WTC11 (cell line): ENCODE data around the gene DDX25.

Experiments used
- ELF4 ChIP-seq: sonication (generic); formaldehyde crosslinking; IDR thresholded peaks from 2 replicates; pipeline ENCODE4 v1.8.1; 2022; ENCODE audit warnings: low read depth, mild to moderate bottlenecking, moderate library complexity, missing genetic modification reagents
- FOXK1 ChIP-seq: sonication (generic); formaldehyde crosslinking; IDR thresholded peaks from 2 replicates; pipeline ENCODE4 v1.8.0; 2022; ENCODE audit warnings: mild to moderate bottlenecking, moderate library complexity, missing genetic modification reagents
- KAT7 ChIP-seq: sonication (generic); formaldehyde crosslinking; IDR thresholded peaks from 2 replicates; pipeline ENCODE4 v1.8.1; 2023; ENCODE audit warnings: missing genetic modification reagents, mild to moderate bottlenecking, borderline replicate concordance
- MYBL2 ChIP-seq: sonication (generic); formaldehyde crosslinking; IDR thresholded peaks from 2 replicates; pipeline ENCODE4 v1.8.1; 2023; ENCODE audit warnings: mild to moderate bottlenecking, moderate library complexity, missing genetic modification reagents
- SMAD3 ChIP-seq: sonication (generic); formaldehyde crosslinking; IDR thresholded peaks from 2 replicates; pipeline ENCODE4 v1.8.0; 2022; ENCODE audit warnings: missing genetic modification reagents, mild to moderate bottlenecking, borderline replicate concordance
- SP1 ChIP-seq: sonication (generic); formaldehyde crosslinking; conservative IDR thresholded peaks from 2 replicates; pipeline ENCODE4 v1.8.1; 2022; ENCODE audit warnings: missing genetic modification reagents
- TCF7 ChIP-seq: sonication (generic); formaldehyde crosslinking; IDR thresholded peaks from 2 replicates; pipeline ENCODE4 v1.8.0; 2022; ENCODE audit warnings: mild to moderate bottlenecking, low read depth, missing genetic modification reagents, moderate library complexity
- TEAD1 ChIP-seq: sonication (generic); formaldehyde crosslinking; IDR thresholded peaks from 2 replicates; pipeline ENCODE4 v1.8.0; 2022; ENCODE audit warnings: mild to moderate bottlenecking, missing genetic modification reagents
- TF ChIP-seq, protein P1 (sequence below): fragments of 200-600 bp; IDR thresholded peaks from 2 replicates; pipeline ENCODE4 v1.8.0; 2022; ENCODE audit warnings: antibody characterized with exemption
- TF ChIP-seq, protein P2 (sequence below): sonication (generic); formaldehyde crosslinking; IDR thresholded peaks from 2 replicates; pipeline ENCODE4 v1.8.0; 2022; ENCODE audit warnings: mild to moderate bottlenecking, missing genetic modification reagents
- TF ChIP-seq, protein P3 (sequence below): fragments of 250-450 bp; sonication (Bioruptor Pico); IDR thresholded peaks from 2 replicates; pipeline ENCODE4 v1.8.0; 2021; ENCODE audit warnings: mild to moderate bottlenecking
- TF ChIP-seq, protein P4 (sequence below): sonication (generic); formaldehyde crosslinking; conservative IDR thresholded peaks from 2 replicates; pipeline ENCODE4 v1.8.1; 2023; ENCODE audit warnings: mild to moderate bottlenecking, low read depth, missing genetic modification reagents, moderate library complexity

DNA sequence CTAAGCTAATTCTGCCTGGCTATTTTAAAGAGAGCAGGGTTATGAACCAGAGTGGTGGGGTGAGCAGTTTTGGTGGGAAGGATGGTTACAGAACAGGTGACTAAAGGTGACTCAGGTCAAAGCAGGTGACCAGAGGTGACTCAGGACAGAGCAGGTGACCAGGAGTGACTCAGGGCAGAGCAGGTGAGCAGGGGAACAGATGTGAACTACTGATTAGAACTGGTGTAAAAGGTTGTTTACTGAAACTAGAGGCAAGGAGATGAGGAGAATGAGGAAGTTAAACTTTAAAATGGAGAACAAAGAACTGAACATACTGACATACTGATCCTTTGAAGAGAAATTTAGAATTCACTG, 32.2 kb upstream of the DDX25 start:
- TF ChIP-seq, protein P1, sequence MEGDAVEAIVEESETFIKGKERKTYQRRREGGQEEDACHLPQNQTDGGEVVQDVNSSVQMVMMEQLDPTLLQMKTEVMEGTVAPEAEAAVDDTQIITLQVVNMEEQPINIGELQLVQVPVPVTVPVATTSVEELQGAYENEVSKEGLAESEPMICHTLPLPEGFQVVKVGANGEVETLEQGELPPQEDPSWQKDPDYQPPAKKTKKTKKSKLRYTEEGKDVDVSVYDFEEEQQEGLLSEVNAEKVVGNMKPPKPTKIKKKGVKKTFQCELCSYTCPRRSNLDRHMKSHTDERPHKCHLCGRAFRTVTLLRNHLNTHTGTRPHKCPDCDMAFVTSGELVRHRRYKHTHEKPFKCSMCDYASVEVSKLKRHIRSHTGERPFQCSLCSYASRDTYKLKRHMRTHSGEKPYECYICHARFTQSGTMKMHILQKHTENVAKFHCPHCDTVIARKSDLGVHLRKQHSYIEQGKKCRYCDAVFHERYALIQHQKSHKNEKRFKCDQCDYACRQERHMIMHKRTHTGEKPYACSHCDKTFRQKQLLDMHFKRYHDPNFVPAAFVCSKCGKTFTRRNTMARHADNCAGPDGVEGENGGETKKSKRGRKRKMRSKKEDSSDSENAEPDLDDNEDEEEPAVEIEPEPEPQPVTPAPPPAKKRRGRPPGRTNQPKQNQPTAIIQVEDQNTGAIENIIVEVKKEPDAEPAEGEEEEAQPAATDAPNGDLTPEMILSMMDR = no peak
- TF ChIP-seq TCF7 (CRISPR knock-in tag) (no peak), KAT7 (CRISPR knock-in tag) (no peak), SP1 (CRISPR knock-in tag) (no peak), MYBL2 (no peak), ELF4 (no peak), SMAD3 (CRISPR knock-in tag) (no peak), TEAD1 (CRISPR knock-in tag) (no peak), FOXK1 (no peak)
- TF ChIP-seq, protein P2, sequence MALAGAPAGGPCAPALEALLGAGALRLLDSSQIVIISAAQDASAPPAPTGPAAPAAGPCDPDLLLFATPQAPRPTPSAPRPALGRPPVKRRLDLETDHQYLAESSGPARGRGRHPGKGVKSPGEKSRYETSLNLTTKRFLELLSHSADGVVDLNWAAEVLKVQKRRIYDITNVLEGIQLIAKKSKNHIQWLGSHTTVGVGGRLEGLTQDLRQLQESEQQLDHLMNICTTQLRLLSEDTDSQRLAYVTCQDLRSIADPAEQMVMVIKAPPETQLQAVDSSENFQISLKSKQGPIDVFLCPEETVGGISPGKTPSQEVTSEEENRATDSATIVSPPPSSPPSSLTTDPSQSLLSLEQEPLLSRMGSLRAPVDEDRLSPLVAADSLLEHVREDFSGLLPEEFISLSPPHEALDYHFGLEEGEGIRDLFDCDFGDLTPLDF (CRISPR knock-in tag) = no peak
- TF ChIP-seq, protein P3, sequence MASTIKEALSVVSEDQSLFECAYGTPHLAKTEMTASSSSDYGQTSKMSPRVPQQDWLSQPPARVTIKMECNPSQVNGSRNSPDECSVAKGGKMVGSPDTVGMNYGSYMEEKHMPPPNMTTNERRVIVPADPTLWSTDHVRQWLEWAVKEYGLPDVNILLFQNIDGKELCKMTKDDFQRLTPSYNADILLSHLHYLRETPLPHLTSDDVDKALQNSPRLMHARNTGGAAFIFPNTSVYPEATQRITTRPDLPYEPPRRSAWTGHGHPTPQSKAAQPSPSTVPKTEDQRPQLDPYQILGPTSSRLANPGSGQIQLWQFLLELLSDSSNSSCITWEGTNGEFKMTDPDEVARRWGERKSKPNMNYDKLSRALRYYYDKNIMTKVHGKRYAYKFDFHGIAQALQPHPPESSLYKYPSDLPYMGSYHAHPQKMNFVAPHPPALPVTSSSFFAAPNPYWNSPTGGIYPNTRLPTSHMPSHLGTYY (CRISPR knock-in tag) = no peak
- TF ChIP-seq, protein P4, sequence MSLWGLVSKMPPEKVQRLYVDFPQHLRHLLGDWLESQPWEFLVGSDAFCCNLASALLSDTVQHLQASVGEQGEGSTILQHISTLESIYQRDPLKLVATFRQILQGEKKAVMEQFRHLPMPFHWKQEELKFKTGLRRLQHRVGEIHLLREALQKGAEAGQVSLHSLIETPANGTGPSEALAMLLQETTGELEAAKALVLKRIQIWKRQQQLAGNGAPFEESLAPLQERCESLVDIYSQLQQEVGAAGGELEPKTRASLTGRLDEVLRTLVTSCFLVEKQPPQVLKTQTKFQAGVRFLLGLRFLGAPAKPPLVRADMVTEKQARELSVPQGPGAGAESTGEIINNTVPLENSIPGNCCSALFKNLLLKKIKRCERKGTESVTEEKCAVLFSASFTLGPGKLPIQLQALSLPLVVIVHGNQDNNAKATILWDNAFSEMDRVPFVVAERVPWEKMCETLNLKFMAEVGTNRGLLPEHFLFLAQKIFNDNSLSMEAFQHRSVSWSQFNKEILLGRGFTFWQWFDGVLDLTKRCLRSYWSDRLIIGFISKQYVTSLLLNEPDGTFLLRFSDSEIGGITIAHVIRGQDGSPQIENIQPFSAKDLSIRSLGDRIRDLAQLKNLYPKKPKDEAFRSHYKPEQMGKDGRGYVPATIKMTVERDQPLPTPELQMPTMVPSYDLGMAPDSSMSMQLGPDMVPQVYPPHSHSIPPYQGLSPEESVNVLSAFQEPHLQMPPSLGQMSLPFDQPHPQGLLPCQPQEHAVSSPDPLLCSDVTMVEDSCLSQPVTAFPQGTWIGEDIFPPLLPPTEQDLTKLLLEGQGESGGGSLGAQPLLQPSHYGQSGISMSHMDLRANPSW (CRISPR knock-in tag) = no peak
